Measurements from ENCODE around the gene ZNF583. TPM values are rescaled to one million over a fixed set of nuclear protein-coding genes. Genes with fewer than 3 reads are reported as not detected.

The ZNF583 gene
- total and polyA plus RNA-seq, 9 of the 15 experiments (the other 6 are each of a cell fraction or from before 2014, with no cell fraction given), result 0.92 to 6.7 (median 3.0) TPM

- H3K79me2 ChIP-seq (ENCODE audit: control insufficient read depth, insufficient read depth, low read length), result 0 out of 3 replicates have a peak, but pooled peaks cover 2% of the 10 kb centered on the region
- FAIRE-seq (no peak), ATAC-seq (no peak), DNase-seq (ENCODE audit: extremely low read depth in 1 of 4, low spot score in 3 of 4) (no peak)
- 63% methylated on average over 11 of the region's 11 CpGs for WGBS (ENCODE audit: insufficient coverage, low coverage, missing lambda C conversion rate)
- peaks cover 17% of the 10 kb centered on the region for H3K9me3 ChIP-seq (replicated peaks; ENCODE audit: control insufficient read depth, insufficient read depth, low read depth, low read length)
- intact Hi-C loops (cut with micrococcal nuclease), result no loop called here
- ChIA-PET POLR2A (no interaction called here), CTCF (ENCODE audit: low intra/inter-chr PET ratio) (no interaction called here)
- no peak overlapping the region for H3K4me3 ChIP-seq
- in situ Hi-C loops (cut with MboI), result no loop called here
- no peak overlapping the region for H3K9ac ChIP-seq (ENCODE audit: insufficient read depth in 1 of 2, low read depth in 2 of 2, low read length in 2 of 2)
- TF ChIP-seq GATAD2A (IDR thresholded peaks at IDR 0.05), result no peak
- no peak for TF ChIP-seq KAT7 (CRISPR knock-in tag; IDR thresholded peaks at IDR 0.05; ENCODE audit: borderline replicate concordance)
- no peak for TF ChIP-seq ERF (CRISPR knock-in tag; IDR thresholded peaks at IDR 0.05)
- TF ChIP-seq MBD1 (CRISPR knock-in tag; IDR thresholded peaks at IDR 0.05), result no peak
- TF ChIP-seq KDM4B (IDR thresholded peaks at IDR 0.05; ENCODE audit: borderline replicate concordance in 2 of 2, low read depth in 1 of 2), result no peak
- TF ChIP-seq ZKSCAN8 (CRISPR knock-in tag; IDR thresholded peaks at IDR 0.05), result no peak
- no peak for TF ChIP-seq CREBBP (IDR thresholded peaks at IDR 0.05; ENCODE audit: low read depth, low read length)
- no peak for TF ChIP-seq ZNF408 (CRISPR knock-in tag; IDR thresholded peaks at IDR 0.05; ENCODE audit: low read depth)
- no peak for TF ChIP-seq KDM1A (IDR thresholded peaks at IDR 0.05)
- no peak for TF ChIP-seq FUS (optimal IDR thresholded peaks at IDR 0.05; ENCODE audit: low read depth, low read length)
- TF ChIP-seq TCF7 (IDR thresholded peaks at IDR 0.05; ENCODE audit: borderline replicate concordance), result no peak
- H3K27ac ChIP-seq (ENCODE audit: extremely low read depth, low read depth, low read length), result no peak overlapping the region
- BruUV-seq (replicated peaks), result no TSS peak
- H3K27me3 ChIP-seq (ENCODE audit: control insufficient read depth in 2 of 2, insufficient read depth in 2 of 2, low read length in 2 of 2), result no peaks in the 10 kb centered on the region
- H3K9me1 ChIP-seq (ENCODE audit: control insufficient read depth, insufficient read depth, low read length), result no peaks in the 10 kb centered on the region
- no peak overlapping the region for H3K4me2 ChIP-seq (ENCODE audit: insufficient read depth, low read length)
- H4K20me1 ChIP-seq (replicated peaks; ENCODE audit: control insufficient read depth, insufficient read depth, low read length), result no peaks in the 10 kb centered on the region
- H2AFZ ChIP-seq (ENCODE audit: low read depth, low read length), result no peak overlapping the region
- H3K4me1 ChIP-seq (replicated peaks in 1 of 2; ENCODE audit: control insufficient read depth in 2 of 2, insufficient read depth in 2 of 2, low read length in 2 of 2), result no peaks in the 10 kb centered on the region
- H3K36me3 ChIP-seq (ENCODE audit: control insufficient read depth, insufficient read depth, low read length), result peaks cover 62% of the 10 kb centered on the region
Observed at GRCh38 chr19:56377105-56377924, 26.8 kb upstream of the ZNF583 start.
